HG02943 (cell line): ENCODE data around the gene SLC30A4.

Experiments
- ATAC-seq: cut with Tn5 transposase; IDR thresholded peaks from one replicate; pipeline ENCODE4 v1.9.1; 2021; ENCODE audit warnings: mild to moderate bottlenecking, low read depth, moderate library complexity; ENCODE audit not compliant: unreplicated experiment

The SLC30A4 gene

DNA sequence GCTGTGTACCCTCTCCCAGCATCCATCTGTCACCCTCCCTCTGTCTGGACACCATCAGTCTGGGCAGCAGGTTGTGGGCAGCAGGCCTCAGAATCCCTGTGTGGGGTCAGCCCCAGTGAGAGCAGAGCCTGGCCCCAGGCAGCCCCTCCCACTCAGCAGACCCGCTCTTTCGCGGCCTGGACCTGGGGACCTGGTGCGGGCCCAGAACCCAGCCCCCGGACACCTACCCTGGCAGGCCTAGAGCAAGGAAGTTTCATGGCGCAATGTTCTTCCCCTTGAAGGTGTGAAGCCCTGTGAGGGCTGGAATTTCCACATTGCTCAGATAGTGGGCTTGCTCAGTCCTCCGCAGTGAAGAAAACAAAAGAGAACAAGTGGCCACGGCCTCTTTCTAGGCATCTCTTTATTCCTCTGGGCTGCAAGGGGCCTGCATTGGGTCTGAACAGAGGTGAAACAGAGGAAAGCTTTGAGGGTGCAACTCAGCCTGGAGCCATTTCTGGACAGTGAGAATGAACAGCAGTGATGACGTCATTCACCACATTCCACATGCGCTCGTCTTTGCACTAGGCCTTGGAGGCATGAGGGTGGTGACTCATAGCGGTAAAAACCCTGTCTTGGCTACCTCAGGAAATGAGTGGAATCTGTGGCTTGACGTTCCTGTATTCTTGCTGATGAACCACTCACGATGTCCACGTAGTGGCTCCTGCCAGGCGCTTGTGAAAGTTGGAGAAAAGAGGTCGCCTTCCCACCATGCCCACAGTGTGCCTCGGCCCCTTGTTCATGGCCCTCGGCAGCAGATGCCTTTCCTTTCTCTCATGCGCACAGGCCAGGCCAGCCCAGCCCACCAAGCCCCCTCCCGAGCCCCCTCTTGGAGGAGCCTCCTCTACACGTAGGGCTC lies 66.1 kb downstream of the SLC30A4 start:
- no peak for ATAC-seq

DNA sequence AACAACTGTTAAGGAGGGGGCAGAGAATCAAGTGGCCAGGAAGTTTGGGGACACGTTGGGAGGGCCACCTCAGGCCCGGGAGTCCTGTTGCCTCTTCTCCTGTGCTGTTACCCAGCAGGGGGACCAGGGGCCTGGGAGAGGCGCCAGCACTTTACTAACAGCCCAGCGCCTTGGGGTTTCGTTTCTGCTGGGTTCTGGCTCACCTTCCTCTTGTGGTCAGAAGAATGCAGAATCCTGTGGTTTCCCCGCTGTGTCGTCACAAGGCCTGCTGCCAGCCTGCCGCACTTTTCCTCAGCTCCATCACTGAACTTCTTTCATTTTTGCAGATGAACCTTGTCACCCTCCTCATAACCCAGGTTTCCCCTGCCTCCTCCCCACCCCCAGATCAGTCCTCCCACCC lies 67.7 kb downstream of the SLC30A4 start:
- no peak for ATAC-seq

- ATAC-seq = no peak
These were observed 71.3 kb downstream of the SLC30A4 start for GRCh38 chr15:45451265-45451664.

DNA sequence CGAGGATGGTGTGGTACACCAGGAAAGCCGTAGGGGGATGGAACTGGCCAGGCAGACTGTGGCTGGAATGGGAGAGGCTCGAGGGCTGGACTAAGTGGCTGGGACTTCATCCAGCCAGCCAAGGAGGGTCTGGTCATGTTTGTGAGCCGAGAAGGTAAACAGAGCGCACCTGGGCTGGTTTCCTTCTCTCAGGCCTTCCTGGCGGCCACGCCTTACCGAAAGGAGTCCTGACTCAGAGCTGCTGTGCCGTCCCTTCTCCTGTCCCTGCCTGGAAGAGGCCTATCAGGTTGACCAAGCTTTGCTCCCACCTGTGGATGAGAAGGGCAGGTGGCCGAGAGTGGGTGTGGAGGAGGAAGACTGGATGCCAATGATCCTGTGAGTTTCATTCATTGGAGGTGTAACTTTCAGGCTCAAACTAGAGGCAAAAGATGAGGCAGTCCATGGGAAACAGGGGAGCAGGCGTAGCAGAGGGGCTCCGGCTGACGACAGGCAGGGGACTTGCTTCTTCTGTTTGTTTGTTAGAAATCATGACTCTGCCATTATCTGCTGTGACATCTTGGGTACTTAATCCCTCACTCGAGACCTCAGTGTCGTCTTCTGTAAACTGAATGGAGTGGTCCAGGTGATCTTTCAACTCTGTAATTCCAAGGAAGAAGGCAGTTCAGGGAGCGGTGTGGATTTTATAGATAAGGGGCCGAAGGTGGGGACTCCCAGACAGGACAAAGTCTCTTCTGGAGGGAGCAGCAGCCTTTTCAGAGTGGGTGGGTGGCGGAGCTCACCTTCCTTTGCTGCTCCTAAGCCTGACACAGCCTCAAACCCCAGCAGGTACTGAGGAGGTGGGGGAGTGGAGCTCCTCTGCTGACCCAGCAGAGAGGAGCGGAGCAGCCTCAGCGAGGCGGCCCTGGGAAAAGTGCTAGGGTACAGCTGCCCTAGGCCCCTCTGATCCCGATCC lies 72.4 kb downstream of the SLC30A4 start:
- no peak for ATAC-seq

DNA sequence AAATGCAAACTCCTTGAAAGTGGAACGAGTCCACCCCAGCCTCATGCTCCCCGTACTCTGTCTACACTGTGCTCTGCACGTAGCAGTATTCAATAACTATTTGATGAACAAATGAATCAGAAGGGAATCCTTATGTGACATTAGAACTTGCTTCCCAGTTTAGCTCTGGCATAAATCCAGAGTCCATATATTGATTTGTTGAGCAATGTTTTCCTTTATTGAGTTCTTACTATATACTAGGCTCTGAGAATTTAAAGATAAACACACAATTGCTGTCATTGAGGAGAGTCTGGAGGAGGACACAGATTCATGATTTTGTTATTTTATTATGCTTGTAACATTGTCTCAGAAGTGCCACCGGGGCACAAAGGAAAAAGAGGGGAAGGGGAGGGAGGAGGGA lies 73.2 kb downstream of the SLC30A4 start:
- no peak for ATAC-seq

DNA sequence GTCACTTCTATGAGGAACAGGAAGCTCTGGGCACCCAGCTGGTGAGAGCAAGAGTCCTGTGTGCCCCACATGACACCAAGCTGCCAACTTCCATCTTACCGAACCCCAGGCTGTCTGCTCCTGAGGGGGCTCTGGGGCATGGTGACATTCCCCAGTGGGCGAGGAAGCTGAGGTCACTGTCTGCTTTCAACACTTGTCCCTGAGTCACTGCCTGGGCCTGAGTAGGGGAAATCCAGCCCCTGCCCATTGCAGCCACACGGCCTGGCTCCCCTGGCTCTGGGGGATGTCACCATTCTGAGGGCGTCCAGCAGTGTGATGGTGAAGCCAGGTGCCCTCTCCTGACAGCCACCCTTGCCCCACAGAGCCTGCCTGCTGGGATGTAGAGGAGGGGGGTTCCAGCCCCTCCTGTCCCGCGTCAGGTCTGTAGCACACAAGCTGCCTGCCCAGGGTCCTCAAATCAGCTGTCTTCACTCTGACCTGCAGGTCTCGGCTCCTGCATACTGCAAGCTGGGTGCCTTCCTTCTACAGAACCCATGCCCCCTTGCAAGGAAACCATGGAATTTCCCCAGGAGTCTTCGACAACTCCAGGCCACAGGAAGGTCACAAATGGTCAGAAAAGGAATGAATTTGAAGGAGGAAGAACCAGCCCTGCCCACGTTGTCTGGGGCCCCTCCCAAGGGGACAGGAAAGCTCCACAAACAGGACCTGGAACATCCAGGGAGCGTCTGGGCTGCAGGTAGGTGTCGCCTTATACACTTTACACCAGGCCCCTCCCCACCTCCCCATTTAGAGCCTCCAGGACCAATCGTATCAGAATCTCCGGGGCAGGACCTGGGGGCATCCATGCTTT lies 74.3 kb downstream of the SLC30A4 start:
- ATAC-seq = no peak

DNA sequence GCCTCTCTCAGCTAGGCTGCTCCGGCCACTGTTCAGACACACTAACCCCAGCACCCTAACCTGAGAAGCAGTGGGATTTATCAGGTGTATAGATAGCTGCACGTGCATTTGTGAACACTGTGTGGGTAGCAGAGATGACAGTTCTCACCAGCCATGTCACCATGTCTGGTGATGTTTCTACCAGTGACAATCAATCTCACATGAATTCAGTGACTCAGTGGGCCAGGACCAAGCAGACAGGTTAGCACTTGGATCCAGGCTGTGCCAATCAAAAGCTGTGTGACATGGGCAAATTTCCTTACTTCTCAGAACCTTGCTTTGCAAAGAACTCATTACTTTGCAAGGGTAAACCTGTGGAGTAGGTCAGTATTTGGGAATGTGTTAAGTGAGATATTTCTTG lies 78.9 kb downstream of the SLC30A4 start:
- no peak for ATAC-seq

DNA sequence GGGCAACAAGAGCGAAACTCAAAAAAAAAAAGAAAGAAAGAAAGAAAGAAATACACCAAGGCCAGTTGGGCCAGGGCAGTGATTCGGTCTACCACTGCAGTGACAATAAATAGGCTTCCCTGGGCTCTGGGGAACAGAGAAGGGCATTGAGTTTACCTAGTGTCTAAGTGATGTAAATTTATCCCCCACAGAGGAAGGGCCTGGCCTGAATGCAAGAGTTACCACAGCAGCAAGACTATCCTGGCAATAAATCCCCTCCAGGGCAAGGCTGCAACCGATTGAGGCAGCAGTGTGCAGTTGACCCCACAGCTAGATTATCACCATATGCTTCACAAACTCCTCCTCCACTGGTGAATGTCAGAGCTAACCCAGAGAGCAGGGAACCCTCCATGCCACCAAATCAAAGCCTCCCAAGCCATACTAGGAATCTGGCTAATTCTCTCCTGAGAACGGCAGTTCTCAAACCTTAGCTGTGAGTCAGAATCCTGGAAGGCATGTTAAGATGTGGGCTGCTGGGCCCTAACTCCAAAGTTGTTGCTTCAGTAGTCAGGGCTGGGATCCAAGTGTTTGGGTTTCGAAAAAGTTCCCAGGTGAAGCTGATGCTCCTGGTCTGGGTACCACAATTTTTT lies 79.9 kb downstream of the SLC30A4 start:
- ATAC-seq = no peak

- ATAC-seq = no peak
These were observed 80.9 kb downstream of the SLC30A4 start for GRCh38 chr15:45441686-45442085.

GRCh38 chr15:45441036-45441435 lies 81.5 kb downstream of the SLC30A4 start:
- no peak for ATAC-seq

GRCh38 chr15:45439521-45440260 lies 82.9 kb downstream of the SLC30A4 start:
- ATAC-seq = no peak

DNA sequence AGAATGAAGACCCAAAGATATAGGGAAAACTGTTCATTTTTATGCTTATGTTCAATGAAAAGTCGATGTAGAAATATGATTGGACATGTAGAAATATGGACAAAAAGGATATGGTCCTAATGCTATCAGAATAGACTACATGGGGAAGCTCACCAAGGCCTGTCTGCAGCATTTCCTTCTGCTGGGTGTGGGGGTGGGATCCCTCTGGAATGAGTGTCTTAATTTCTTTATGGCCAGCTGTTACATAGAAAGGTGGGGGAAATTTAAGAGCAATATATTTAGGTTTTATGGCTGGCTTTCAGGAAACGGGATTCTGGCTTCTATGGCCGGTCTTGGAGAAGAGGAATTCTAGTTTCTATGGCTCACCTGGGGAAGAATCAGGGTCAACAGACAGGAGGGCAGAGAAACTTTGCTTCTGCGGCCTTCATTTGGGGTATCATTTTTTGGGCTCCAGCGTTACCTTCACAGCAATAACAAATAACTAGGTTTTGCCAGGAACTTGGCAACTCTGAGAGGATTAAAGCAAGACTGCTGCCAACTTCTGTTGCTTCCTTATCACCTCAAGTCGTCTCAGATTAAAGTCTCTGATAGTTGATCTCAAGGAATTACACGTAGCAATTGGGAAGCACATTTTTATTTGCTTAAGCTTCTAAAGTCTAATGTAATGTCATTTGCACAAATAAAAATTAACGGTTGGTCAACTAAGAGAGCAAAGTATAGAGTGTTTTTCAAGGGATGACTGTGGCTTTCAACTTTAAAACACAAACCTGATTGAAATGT lies 87.2 kb downstream of the SLC30A4 start:
- no peak for ATAC-seq

DNA sequence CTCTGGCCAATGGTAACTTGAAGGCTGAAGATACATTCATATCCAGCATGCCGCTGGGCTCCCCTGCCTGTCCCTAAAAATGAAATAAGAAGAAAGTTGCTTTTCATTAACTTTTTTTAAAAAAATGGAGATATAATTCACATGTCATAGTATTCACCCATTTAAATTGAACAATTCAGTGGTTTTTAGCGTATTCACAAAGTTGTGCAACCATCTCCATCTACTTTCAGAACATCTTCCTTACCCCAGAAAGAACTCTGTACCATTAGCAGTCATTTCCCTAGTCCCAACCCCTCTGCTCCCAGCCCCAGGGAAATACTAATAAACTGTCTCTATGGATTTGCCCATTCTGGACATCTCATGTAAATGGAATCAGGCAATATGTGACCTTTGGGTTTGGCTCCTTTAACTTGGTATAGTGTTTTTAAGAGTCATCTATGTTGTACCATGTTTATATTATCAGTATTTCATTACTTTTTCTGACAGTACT lies 88.4 kb downstream of the SLC30A4 start:
- ATAC-seq = no peak

DNA sequence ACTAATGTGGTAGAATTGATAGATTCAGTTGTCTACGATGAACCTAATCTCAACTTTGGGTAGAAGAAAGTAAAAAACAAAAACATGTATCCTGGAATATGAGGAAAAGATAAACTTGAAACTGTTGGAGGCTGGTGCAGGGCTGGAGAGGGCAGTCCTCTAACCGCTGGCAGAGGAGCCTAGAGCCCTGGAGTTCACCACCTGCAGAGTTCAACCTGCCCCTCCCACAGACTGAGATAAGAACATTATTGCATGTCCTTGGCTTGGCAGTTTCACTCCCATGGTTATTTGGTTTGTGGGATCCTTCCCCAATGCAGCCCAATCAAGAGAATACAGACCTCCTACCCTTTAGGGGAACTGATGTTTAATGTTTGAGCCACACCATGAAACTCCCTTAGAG lies 91.0 kb downstream of the SLC30A4 start:
- no peak for ATAC-seq

DNA sequence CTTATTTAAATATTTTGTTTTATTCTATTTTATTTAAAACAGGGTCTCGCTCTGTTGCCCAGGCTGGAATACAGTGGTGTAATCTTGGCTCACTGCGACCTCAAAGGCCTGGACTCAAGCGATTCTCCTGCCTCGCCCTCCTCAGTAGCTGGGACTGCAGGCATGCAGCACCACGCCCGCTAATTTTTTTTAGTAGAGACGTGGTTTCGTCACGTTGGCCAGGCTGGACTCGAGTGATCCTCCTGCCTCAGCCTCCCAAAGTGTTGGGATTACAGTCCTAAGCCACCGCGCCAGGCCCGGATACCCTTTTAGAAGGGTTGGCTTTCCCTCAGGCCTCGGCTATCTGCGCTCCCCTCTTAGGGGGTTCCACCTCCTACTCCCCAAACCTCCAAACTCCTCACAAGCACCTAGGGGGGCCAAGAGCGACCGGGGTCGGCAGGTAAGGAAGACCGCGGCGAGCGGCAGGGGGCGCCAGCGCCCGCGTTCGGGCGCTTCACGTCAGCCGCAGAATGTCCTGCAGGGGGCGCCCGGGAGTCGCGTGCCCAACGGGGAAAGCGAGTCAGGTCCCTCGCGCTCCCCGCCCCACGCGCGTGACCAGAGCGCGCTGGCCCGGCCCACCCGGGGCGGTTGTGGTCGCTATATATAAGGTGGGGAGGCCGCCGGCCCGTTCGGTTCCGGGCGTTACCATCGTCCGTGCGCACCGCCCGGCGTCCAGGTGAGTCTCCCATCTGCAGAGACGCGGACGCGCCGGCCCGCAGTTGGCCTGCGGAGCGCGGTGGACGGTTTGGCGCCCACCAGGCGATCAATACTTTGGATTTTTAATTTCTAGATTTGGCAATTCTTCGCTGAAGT lies 92.4 kb downstream of the SLC30A4 start:
- ATAC-seq = no peak
